ENCODE data around the gene GALNT1. TPM values are rescaled to one million over a fixed set of nuclear protein-coding genes. Genes with fewer than 3 reads are reported as not detected.
A peak's percentile ranks its signal among the peaks of the same experiment; 100 is the strongest.

The GALNT1 gene
- total RNA-seq, 1 donor, result 82.9 TPM

- TF ChIP-seq CTCF (IDR thresholded peaks at IDR 0.05; ENCODE audit: insufficient read depth, low read depth, low read length), result no peak
Measured at GRCh38 chr18:35715139-35715538, 133.6 kb downstream of the GALNT1 start.

GRCh38 chr18:35716169-35716831 lies 134.8 kb downstream of the GALNT1 start:
- no peak for DNase-seq (ENCODE audit: low read depth)
- no peak overlapping the region for H3K4me3 ChIP-seq (ENCODE audit: low read depth, low read length)
- no peak for TF ChIP-seq CTCF (IDR thresholded peaks at IDR 0.05; ENCODE audit: insufficient read depth, low read depth, low read length)

More at GRCh38 chr18:35715139-35715538, 133.6 kb downstream of the GALNT1 start:
- DNase-seq (ENCODE audit: low read depth), result no peak
- no peak overlapping the region for H3K4me3 ChIP-seq (ENCODE audit: low read depth, low read length)

- no peak overlapping the region for H3K4me3 ChIP-seq (ENCODE audit: low read depth, low read length)
- DNase-seq (ENCODE audit: low read depth), result no peak
- TF ChIP-seq CTCF (IDR thresholded peaks at IDR 0.05; ENCODE audit: insufficient read depth, low read depth, low read length), result no peak
Measured at GRCh38 chr18:35717182-35717581, 135.6 kb downstream of the GALNT1 start.

GRCh38 chr18:35721431-35722081 lies 140.0 kb downstream of the GALNT1 start:
- no peak overlapping the region for H3K4me3 ChIP-seq (ENCODE audit: low read depth, low read length)
- DNase-seq (ENCODE audit: low read depth), result no peak
- TF ChIP-seq CTCF (IDR thresholded peaks at IDR 0.05; ENCODE audit: insufficient read depth, low read depth, low read length), result no peak

GRCh38 chr18:35728676-35729075 lies 147.1 kb downstream of the GALNT1 start:
- H3K4me3 ChIP-seq (ENCODE audit: low read depth, low read length), result no peak overlapping the region
- no peak for TF ChIP-seq CTCF (IDR thresholded peaks at IDR 0.05; ENCODE audit: insufficient read depth, low read depth, low read length)
- no peak for DNase-seq (ENCODE audit: low read depth)

- peak; percentile 30 for DNase-seq (ENCODE audit: low read depth)
- peak overlapping the region; percentile 36 for H3K4me3 ChIP-seq (ENCODE audit: low read depth, low read length)
- TF ChIP-seq CTCF (IDR thresholded peaks at IDR 0.05; ENCODE audit: insufficient read depth, low read depth, low read length), result no peak
Measured at GRCh38 chr18:35729991-35730668, 148.6 kb downstream of the GALNT1 start.
